Measurements from ENCODE around the gene LRP1B.

GRCh38 chr2:142131010-142131669 lies at the start of gene LRP1B:
- no peak for TF ChIP-seq POLR2A (IDR thresholded peaks at IDR 0.05)
- no peak for TF ChIP-seq CTCF (IDR thresholded peaks at IDR 0.05)
- TF ChIP-seq POLR2AphosphoS5 (IDR thresholded peaks at IDR 0.05) = no peak

Measured in breast epithelium (tissue), 3 donors.